B cell (primary cell): ENCODE measurements around the gene POLR1E. TPM values are rescaled to one million over a fixed set of nuclear protein-coding genes. Genes with fewer than 3 reads are reported as not detected.

Source experiments
- ATAC-seq: fragments of 200-7000 bp; cut with Tn5 transposase; one replicate; pipeline ENCODE4 v1.10.0; 2021; ENCODE audit warnings: low read depth, mild to moderate bottlenecking, moderate number of reproducible peaks, moderate library complexity
- CTCF ChIA-PET: fragments of 350-600 bp; sonication (Branson Sonifier 250); formaldehyde crosslinking; loops from one replicate; lab custom pipeline; 2021; ENCODE audit warnings: antibody characterized with exemption, inconsistent platforms; lab: Charles Lee
- POLR2A ChIA-PET: fragments of 350-600 bp; sonication (Branson Sonifier 250); formaldehyde crosslinking; loops from one replicate; lab custom pipeline; 2021; ENCODE audit warnings: antibody characterized with exemption; lab: Charles Lee
- DNase-seq: peaks from one replicate; pipeline ENCODE4 v3.0.0; 2013
- H2AFZ ChIP-seq: 2 replicates; pipeline ENCODE4 v1.6.1; 2012; ENCODE audit warnings: mild to moderate bottlenecking, low read depth, low read length; ENCODE audit not compliant: insufficient read depth, poor library complexity, severe bottlenecking
- H3K27ac ChIP-seq, 2 donors: 1 replicate in 1 of 2; 2 replicates in 1 of 2; pipeline ENCODE4 v1.5.1; 2012 to 2013; ENCODE audit warnings: low read length in 2 of 2, mild to moderate bottlenecking in 2 of 2, moderate library complexity in 1 of 2
- H3K27me3 ChIP-seq, 4 experiments: fragments of 200-600 bp in 1 of 4; sonication (generic) in 1 of 4; replicated peaks in 1 of 4; 1 replicate in 2 of 4; 2 replicates in 2 of 4; pipeline versions ENCODE4 v1.6.1 to v1.7.0; 2013 to 2016; ENCODE audit warnings: low read length in 3 of 4, mild to moderate bottlenecking in 2 of 4, mixed read lengths in 1 of 4, moderate library complexity in 1 of 4; ENCODE audit not compliant: insufficient read depth in 4 of 4, control insufficient read depth in 3 of 4; ENCODE audit errors: control extremely low read depth in 1 of 4
- H3K36me3 ChIP-seq, 2 experiments: replicated peaks in 1 of 2; 1 replicate in 1 of 2; 2 replicates in 1 of 2; pipeline versions ENCODE4 v1.6.1 to v1.7.1; 2013; ENCODE audit warnings: low read length in 1 of 2; ENCODE audit not compliant: insufficient read depth in 2 of 2, control insufficient read depth in 1 of 2; ENCODE audit errors: control extremely low read depth in 1 of 2, extremely low read depth in 1 of 2
- H3K4me1 ChIP-seq, 2 donors: fragments of 200-600 bp in 1 of 2; sonication (generic) in 1 of 2; 1 replicate in 1 of 2; 2 replicates in 1 of 2; pipeline versions ENCODE4 v1.5.1 to v1.6.1; 2013 to 2017; ENCODE audit warnings: low read length in 2 of 2; ENCODE audit not compliant: control insufficient read depth in 2 of 2, insufficient read depth in 2 of 2
- H3K4me2 ChIP-seq: replicated peaks from 2 replicates; pipeline ENCODE3; 2012; ENCODE audit warnings: mild to moderate bottlenecking, low read depth, low read length; ENCODE audit not compliant: poor library complexity, severe bottlenecking
- H3K4me3 ChIP-seq, 5 experiments: fragments of 200-600 bp in 1 of 5; sonication (generic) in 1 of 5; 1 replicate in 3 of 5; 2 replicates in 2 of 5; pipeline versions ENCODE4 v1.5.1 to v1.7.0; 2011 to 2016; ENCODE audit warnings: low read length in 4 of 5, mild to moderate bottlenecking in 4 of 5, low read depth in 2 of 5, control low read depth in 1 of 5, moderate library complexity in 1 of 5; ENCODE audit not compliant: insufficient read depth in 1 of 5; ENCODE audit errors: control extremely low read depth in 1 of 5, extremely low read depth in 1 of 5
- H3K79me2 ChIP-seq: fragments of 200-600 bp; sonication (generic); one replicate; pipeline ENCODE4 v1.6.0; 2016; ENCODE audit warnings: low read length; ENCODE audit not compliant: control insufficient read depth, insufficient read depth
- H3K9ac ChIP-seq: fragments of 200-600 bp; sonication (generic); 2 replicates; pipeline ENCODE4 v1.6.1; 2017; ENCODE audit warnings: mild to moderate bottlenecking, low read length, moderate library complexity
- H3K9me3 ChIP-seq, 3 donors: one replicate each; pipeline versions ENCODE4 v1.6.1 to v1.7.1; 2013; ENCODE audit warnings: low read length in 2 of 3; ENCODE audit not compliant: control insufficient read depth in 2 of 3, insufficient read depth in 1 of 3; ENCODE audit errors: control extremely low read depth in 1 of 3
- H4K20me1 ChIP-seq: 2 replicates; pipeline ENCODE4 v1.6.0; 2012; ENCODE audit warnings: mild to moderate bottlenecking, low read length; ENCODE audit not compliant: insufficient read depth, control insufficient read depth, poor library complexity, severe bottlenecking
- H3K27ac Mint-ChIP-seq: one replicate; pipeline ENCODE4 v1.8.0; 2021; ENCODE audit warnings: mixed read lengths
- H3K27me3 Mint-ChIP-seq: one replicate; pipeline ENCODE4 v1.8.0; 2021; ENCODE audit warnings: mixed read lengths
- H3K4me1 Mint-ChIP-seq: one replicate; pipeline ENCODE4 v1.8.0; 2021; ENCODE audit warnings: mixed read lengths
- H3K4me3 Mint-ChIP-seq: one replicate; pipeline ENCODE4 v1.8.0; 2021; ENCODE audit warnings: mixed read lengths
- H3K9me3 Mint-ChIP-seq: one replicate; pipeline ENCODE4 v1.8.0; 2022; ENCODE audit warnings: mixed read lengths; ENCODE audit not compliant: insufficient read depth
- EZH2 ChIP-seq: IDR thresholded peaks from 2 replicates; pipeline ENCODE4 v1.6.1; 2012; ENCODE audit warnings: borderline replicate concordance, low read depth, mild to moderate bottlenecking, moderate library complexity, low read length; ENCODE audit not compliant: insufficient read depth, poor library complexity, severe bottlenecking
- WGBS: methylation state at CpG from one replicate; pipeline ENCODE4 v1.1.5; 2013; ENCODE audit warnings: missing lambda C conversion rate; ENCODE audit not compliant: insufficient coverage; 5-methylcytosine and 5-hydroxymethylcytosine counted together
- intact Hi-C: fragments of 100-400 bp; cut with micrococcal nuclease; formaldehyde crosslinking; loops from one replicate; pipeline ENCODE4 v1.10.0; 2022
- polyA plus RNA-seq: library from polyadenylated mRNA; depleted of rRNA; stranded (reverse); fragments of >200 nt; gene quantifications from 2 replicates; pipeline ENCODE4 v1.2.3, GENCODE V29; 2012
- total RNA-seq, 2 donors: library from RNA; stranded (reverse); fragments of 120-200 nt in 1 of 2; gene quantifications; 1 replicate in 1 of 2; 2 replicates in 1 of 2; pipeline versions ENCODE4 v1.2.3 to v1.2.4, GENCODE V29; 2013 to 2022
- TF ChIP-seq, protein P1 (sequence below): fragments of 200-600 bp; IDR thresholded peaks from one replicate; pipeline ENCODE4 v1.8.0; 2022; ENCODE audit warnings: antibody characterized with exemption, mild to moderate bottlenecking

Gene POLR1E
- total and polyA plus RNA-seq, 2 donors (not counting 1 experiment from before 2014, with no cell fraction given): 11.6 to 31.0 TPM

DNA sequence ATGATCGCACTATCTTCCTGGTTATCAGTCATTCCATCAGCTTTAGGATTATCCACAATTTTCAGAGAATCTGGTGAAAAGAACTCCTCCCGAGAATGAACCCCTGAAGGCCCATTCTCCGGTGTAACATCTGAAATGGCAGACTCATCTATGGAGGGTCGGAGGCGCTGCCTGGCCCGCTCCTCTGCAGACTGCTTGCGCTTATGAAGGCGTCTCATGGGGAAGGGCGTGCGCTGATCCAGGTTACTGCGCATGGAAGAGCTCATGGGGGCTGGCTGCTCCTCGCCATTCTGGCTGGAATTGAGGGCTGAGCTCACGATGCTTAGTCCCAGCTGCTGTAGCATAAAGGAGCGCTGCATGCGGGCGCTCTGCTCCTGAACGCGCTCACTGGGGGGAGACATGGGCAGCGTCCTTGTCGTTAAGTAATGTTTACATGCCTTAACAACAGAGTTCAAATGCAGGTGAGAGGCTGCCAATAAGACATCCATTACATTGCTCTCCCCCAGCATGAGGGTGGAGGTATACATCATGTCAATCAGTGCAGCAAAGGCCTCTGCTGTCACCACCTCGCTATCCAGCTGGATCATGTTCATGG is 43.9 kb upstream of the POLR1E start:
- H3K36me3 ChIP-seq: peaks cover 1 to 61% of the 10 kb centered on the region in 2 experiments
- no peaks in the 10 kb centered on the region for H3K27me3 ChIP-seq
- H3K27ac Mint-ChIP-seq: peak overlapping the region; percentile 23
- no peak overlapping the region for H3K27ac ChIP-seq
- H3K4me2 ChIP-seq: no peak overlapping the region
- no peak overlapping the region for H3K4me3 ChIP-seq
- POLR2A ChIA-PET: no interaction called here
- DNase-seq (no peak), ATAC-seq (no peak)
- no peaks in the 10 kb centered on the region for H3K27me3 Mint-ChIP-seq
- CTCF ChIA-PET: no interaction called here
- peaks cover 45% of the 10 kb centered on the region for H3K79me2 ChIP-seq
- no peak overlapping the region for H2AFZ ChIP-seq
- H3K9me3 Mint-ChIP-seq: no peaks in the 10 kb centered on the region
- intact Hi-C loops: no loop called here
- H3K9me3 ChIP-seq: no peaks in the 10 kb centered on the region
- H4K20me1 ChIP-seq: peaks cover 19% of the 10 kb centered on the region
- H3K4me1 Mint-ChIP-seq: peaks cover 5% of the 10 kb centered on the region
- WGBS: over 99% methylated on average over 21 of the region's 21 CpGs
- no peaks in the 10 kb centered on the region for H3K4me1 ChIP-seq
- no peak overlapping the region for H3K4me3 Mint-ChIP-seq
- TF ChIP-seq, protein P1, sequence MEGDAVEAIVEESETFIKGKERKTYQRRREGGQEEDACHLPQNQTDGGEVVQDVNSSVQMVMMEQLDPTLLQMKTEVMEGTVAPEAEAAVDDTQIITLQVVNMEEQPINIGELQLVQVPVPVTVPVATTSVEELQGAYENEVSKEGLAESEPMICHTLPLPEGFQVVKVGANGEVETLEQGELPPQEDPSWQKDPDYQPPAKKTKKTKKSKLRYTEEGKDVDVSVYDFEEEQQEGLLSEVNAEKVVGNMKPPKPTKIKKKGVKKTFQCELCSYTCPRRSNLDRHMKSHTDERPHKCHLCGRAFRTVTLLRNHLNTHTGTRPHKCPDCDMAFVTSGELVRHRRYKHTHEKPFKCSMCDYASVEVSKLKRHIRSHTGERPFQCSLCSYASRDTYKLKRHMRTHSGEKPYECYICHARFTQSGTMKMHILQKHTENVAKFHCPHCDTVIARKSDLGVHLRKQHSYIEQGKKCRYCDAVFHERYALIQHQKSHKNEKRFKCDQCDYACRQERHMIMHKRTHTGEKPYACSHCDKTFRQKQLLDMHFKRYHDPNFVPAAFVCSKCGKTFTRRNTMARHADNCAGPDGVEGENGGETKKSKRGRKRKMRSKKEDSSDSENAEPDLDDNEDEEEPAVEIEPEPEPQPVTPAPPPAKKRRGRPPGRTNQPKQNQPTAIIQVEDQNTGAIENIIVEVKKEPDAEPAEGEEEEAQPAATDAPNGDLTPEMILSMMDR: no peak
- TF ChIP-seq EZH2: no peak
- H3K9ac ChIP-seq: no peak overlapping the region

- Histone ChIP-seq H4K20me1 (peaks cover 26% of the 10 kb centered on the region), H3K79me2 (peaks cover 48% of the 10 kb centered on the region), H3K27me3 (no peaks in the 10 kb centered on the region), H3K4me1 (no peaks in the 10 kb centered on the region), H2AFZ (no peak overlapping the region), H3K36me3 (peaks cover 1 to 55% of the 10 kb centered on the region in 2 experiments), H3K4me3 (no peak overlapping the region), H3K9ac (no peak overlapping the region), H3K4me2 (no peak overlapping the region), H3K9me3 (no peaks in the 10 kb centered on the region), H3K27ac (no peak overlapping the region)
- no peak for ATAC-seq
- WGBS: no CpG with 5 or more reads among the region's 2 CpGs
- H3K27ac Mint-ChIP-seq: no peak overlapping the region
- ChIA-PET CTCF (no interaction called here), POLR2A (no interaction called here)
- H3K4me3 Mint-ChIP-seq: no peak overlapping the region
- no peak for TF ChIP-seq EZH2
- TF ChIP-seq, protein P1: no peak
- H3K9me3 Mint-ChIP-seq: no peaks in the 10 kb centered on the region
- no peak for DNase-seq
- intact Hi-C loops: no loop called here
- H3K4me1 Mint-ChIP-seq: peaks cover 5% of the 10 kb centered on the region
- H3K27me3 Mint-ChIP-seq: no peaks in the 10 kb centered on the region
Observed at GRCh38 chr9:37442556-37442955, 43.2 kb upstream of the POLR1E start.
